Neural progenitor cell (in vitro differentiated cells): Measurements from ENCODE around the gene RGS12. TPM values are rescaled to one million over a fixed set of nuclear protein-coding genes. Genes with fewer than 3 reads are reported as not detected.

Experiments
- DNase-seq: peaks from one replicate; pipeline ENCODE4 v3.0.0-alpha.2; 2016; ENCODE audit warnings: low spot score
- H2AFZ ChIP-seq: fragments of 200-600 bp; sonication (generic); replicated peaks from 2 replicates; pipeline ENCODE4 v1.6.1; 2016; ENCODE audit warnings: antibody characterized with exemption
- H3F3A ChIP-seq: fragments of 200-600 bp; sonication (generic); 2 replicates; pipeline ENCODE4 v1.6.1; 2016; ENCODE audit warnings: antibody characterized with exemption, low read depth
- H3K27ac ChIP-seq: fragments of 200-600 bp; sonication (generic); 2 replicates; pipeline ENCODE4 v1.5.1; 2016; ENCODE audit warnings: mild to moderate bottlenecking
- H3K27me3 ChIP-seq: fragments of 200-600 bp; sonication (generic); 2 replicates; pipeline ENCODE4 v1.6.1; 2016; ENCODE audit warnings: mild to moderate bottlenecking, moderate library complexity
- H3K36me3 ChIP-seq: fragments of 200-600 bp; sonication (generic); 2 replicates; pipeline ENCODE4 v1.5.1; 2016
- H3K4me1 ChIP-seq: fragments of 200-600 bp; sonication (generic); 2 replicates; pipeline ENCODE4 v1.6.1; 2016; ENCODE audit warnings: mixed run types
- H3K4me2 ChIP-seq: fragments of 200-600 bp; sonication (generic); 2 replicates; pipeline ENCODE4 v1.6.1; 2016
- H3K4me3 ChIP-seq: fragments of 200-600 bp; sonication (generic); 2 replicates; pipeline ENCODE4 v1.5.1; 2016
- H3K79me2 ChIP-seq: fragments of 200-600 bp; sonication (generic); 2 replicates; pipeline ENCODE4 v1.6.1; 2016; ENCODE audit warnings: low read depth
- H3K9ac ChIP-seq: fragments of 200-600 bp; sonication (generic); 2 replicates; pipeline ENCODE4 v1.6.1; 2016
- H3K9me3 ChIP-seq: fragments of 200-600 bp; sonication (generic); 2 replicates; pipeline ENCODE4 v1.5.1; 2016; ENCODE audit warnings: low read depth
- H4K20me1 ChIP-seq: fragments of 200-600 bp; sonication (generic); 2 replicates; pipeline ENCODE4 v1.6.1; 2016; ENCODE audit warnings: low read depth
- H3K27ac Mint-ChIP-seq: 3 replicates; pipeline ENCODE4 v1.8.0; 2021; ENCODE audit warnings: mixed read lengths
- H3K27me3 Mint-ChIP-seq: 2 replicates; pipeline ENCODE4 v1.8.0; 2022; ENCODE audit warnings: low read depth, mild to moderate bottlenecking, inconsistent platforms, moderate library complexity, mixed read lengths; ENCODE audit not compliant: insufficient read depth
- H3K36me3 Mint-ChIP-seq: 3 replicates; pipeline ENCODE4 v1.8.0; 2021; ENCODE audit warnings: mixed read lengths
- H3K4me1 Mint-ChIP-seq: 3 replicates; pipeline ENCODE4 v1.8.0; 2021; ENCODE audit warnings: mixed read lengths
- H3K4me3 Mint-ChIP-seq: 3 replicates; pipeline ENCODE4 v1.8.0; 2021; ENCODE audit warnings: mild to moderate bottlenecking, moderate library complexity, mixed read lengths
- H3K9me3 Mint-ChIP-seq: 3 replicates; pipeline ENCODE4 v1.8.0; 2020; ENCODE audit warnings: mixed read lengths
- CTCF ChIP-seq: fragments of 200-600 bp; sonication (generic); IDR thresholded peaks from 2 replicates; pipeline ENCODE4 v1.5.1; 2017; ENCODE audit warnings: antibody characterized with exemption, mild to moderate bottlenecking
- EZH2 ChIP-seq: fragments of 200-600 bp; sonication (generic); IDR thresholded peaks from 2 replicates; pipeline ENCODE4 v1.6.1; 2017; ENCODE audit warnings: antibody characterized with exemption, mild to moderate bottlenecking, moderate library complexity
- EZH2phosphoT487 ChIP-seq: fragments of 200-600 bp; sonication (generic); IDR thresholded peaks from 2 replicates; pipeline ENCODE4 v1.6.1; 2017; ENCODE audit warnings: antibody characterized with exemption
- total RNA-seq: library from RNA; depleted of rRNA; stranded (reverse); fragments of >200 nt; gene quantifications from 2 replicates; pipeline ENCODE4 v1.2.3, GENCODE V29; 2015; ENCODE audit warnings: low replicate concordance

Gene RGS12
- total RNA-seq, 1 donor from 2014 or later, result 36.6 TPM

- no peaks in the 10 kb centered on the region for H3K9me3 ChIP-seq
- Mint-ChIP-seq H3K27me3 (peaks cover 6% of the 10 kb centered on the region), H3K9me3 (peaks cover 30% of the 10 kb centered on the region), H3K4me1 (peaks cover 34% of the 10 kb centered on the region), H3K36me3 (peaks cover 32% of the 10 kb centered on the region), H3K4me3 (peak overlapping the region; percentile 95), H3K27ac (peak overlapping the region; percentile 98)
- DNase-seq, result no peak
- peak overlapping the region; percentile 79 for H3K4me3 ChIP-seq
- H3K4me1 ChIP-seq, result peaks cover 48% of the 10 kb centered on the region
- peaks cover 48% of the 10 kb centered on the region for H3F3A ChIP-seq
- peaks cover 54% of the 10 kb centered on the region for H3K79me2 ChIP-seq
- H4K20me1 ChIP-seq, result peaks cover 26% of the 10 kb centered on the region
- no peaks in the 10 kb centered on the region for H3K36me3 ChIP-seq
- H3K4me2 ChIP-seq, result peak overlapping the region; percentile 81
- no peak overlapping the region for H2AFZ ChIP-seq
- no peaks in the 10 kb centered on the region for H3K27me3 ChIP-seq
- peak overlapping the region; percentile 77 for H3K9ac ChIP-seq
- TF ChIP-seq CTCF (no peak), EZH2phosphoT487 (no peak), EZH2 (no peak)
- peak overlapping the region; percentile 76 for H3K27ac ChIP-seq
Observed at GRCh38 chr4:3293401-3294391, 875 bp downstream of the RGS12 start.

- H3K36me3 Mint-ChIP-seq, result peaks cover 32% of the 10 kb centered on the region
- peaks cover 43% of the 10 kb centered on the region for H3K4me1 Mint-ChIP-seq
- Histone ChIP-seq H3K4me3 (peak overlapping the region; percentile 79), H3K4me2 (peak overlapping the region; percentile 81), H3K79me2 (peaks cover 63% of the 10 kb centered on the region), H3K9ac (no peak overlapping the region), H3K4me1 (peaks cover 57% of the 10 kb centered on the region), H3K27ac (no peak overlapping the region), H3F3A (peaks cover 48% of the 10 kb centered on the region), H3K9me3 (no peaks in the 10 kb centered on the region), H3K27me3 (no peaks in the 10 kb centered on the region), H4K20me1 (peaks cover 36% of the 10 kb centered on the region), H3K36me3 (no peaks in the 10 kb centered on the region), H2AFZ (no peak overlapping the region)
- peak overlapping the region; percentile 95 for H3K4me3 Mint-ChIP-seq
- H3K27me3 Mint-ChIP-seq, result peaks cover 6% of the 10 kb centered on the region
- TF ChIP-seq CTCF (no peak), EZH2phosphoT487 (no peak), EZH2 (no peak)
- peaks cover 30% of the 10 kb centered on the region for H3K9me3 Mint-ChIP-seq
- peak overlapping the region; percentile 91 for H3K27ac Mint-ChIP-seq
- DNase-seq, result no peak
Observed at GRCh38 chr4:3294401-3295241, 1.8 kb downstream of the RGS12 start.

- Histone ChIP-seq H3K4me2 (peak overlapping the region; percentile 26), H2AFZ (no peak overlapping the region), H3K4me3 (no peak overlapping the region), H3K79me2 (peaks cover 77% of the 10 kb centered on the region), H3K27ac (peak overlapping the region; percentile 63), H3K36me3 (no peaks in the 10 kb centered on the region), H3K9me3 (no peaks in the 10 kb centered on the region), H4K20me1 (peaks cover 50% of the 10 kb centered on the region), H3F3A (peaks cover 41% of the 10 kb centered on the region), H3K9ac (no peak overlapping the region), H3K4me1 (peaks cover 62% of the 10 kb centered on the region), H3K27me3 (no peaks in the 10 kb centered on the region)
- Mint-ChIP-seq H3K27ac (peak overlapping the region; percentile 11), H3K4me1 (peaks cover 52% of the 10 kb centered on the region), H3K9me3 (peaks cover 24% of the 10 kb centered on the region), H3K27me3 (peaks cover 6% of the 10 kb centered on the region), H3K36me3 (peaks cover 26% of the 10 kb centered on the region), H3K4me3 (peak overlapping the region; percentile 17)
- TF ChIP-seq EZH2, result no peak
- no peak for TF ChIP-seq EZH2phosphoT487
- TF ChIP-seq CTCF, result no peak
- DNase-seq, result no peak
Observed at GRCh38 chr4:3295837-3296624, 3.2 kb downstream of the RGS12 start.
